HEK293 (cell line): ENCODE results near the gene ZNF410.

ENCODE experiments used
- CTCF ChIA-PET: fragments of 350-600 bp; formaldehyde crosslinking; extraction: SDS; loops from one replicate; lab custom pipeline; 2021; ENCODE audit warnings: antibody characterized with exemption; lab: Yijun Ruan, JAX
- POLR2A ChIA-PET: fragments of 300-600 bp; formaldehyde crosslinking; extraction: SDS; loops from one replicate; lab custom pipeline; 2020; ENCODE audit warnings: antibody characterized with exemption, inconsistent platforms; lab: Yijun Ruan, JAX
- H3K27ac ChIP-seq: fragments of 200-500 bp; sonication (Bioruptor generic); 2 replicates; pipeline ENCODE4 v1.5.1; 2014; ENCODE audit warnings: low read depth, low read length, control low read depth, inconsistent platforms; ENCODE audit errors: extremely low read depth
- H3K36me3 ChIP-seq, 2 experiments: fragments of 200-500 bp in 1 of 2; sonication (Bioruptor generic) in 1 of 2; 1 replicate in 1 of 2; 2 replicates in 1 of 2; pipeline ENCODE4 v1.5.1; 2014 to 2017; ENCODE audit warnings: inconsistent platforms in 2 of 2, low read length in 2 of 2; ENCODE audit not compliant: control insufficient read depth in 2 of 2, insufficient read depth in 1 of 2
- H3K4me1 ChIP-seq: fragments of 200-500 bp; sonication (Bioruptor generic); 2 replicates; pipeline ENCODE4 v1.5.1; 2014; ENCODE audit warnings: mild to moderate bottlenecking, low read length, inconsistent platforms; ENCODE audit not compliant: control insufficient read depth, insufficient read depth
- H3K4me3 ChIP-seq: 2 replicates; pipeline ENCODE4 v1.5.1; 2011; ENCODE audit warnings: low read depth, mild to moderate bottlenecking, control low read depth, low read length, moderate library complexity
- H3K9me3 ChIP-seq: fragments of 200-500 bp; sonication (Bioruptor generic); 2 replicates; pipeline ENCODE4 v1.5.1; 2014; ENCODE audit warnings: low read depth, low read length, inconsistent platforms; ENCODE audit not compliant: control insufficient read depth, insufficient read depth
- KLF7 ChIP-seq: fragments of 450-650 bp; formaldehyde crosslinking; IDR thresholded peaks from 2 replicates; pipeline ENCODE4 v1.5.1; 2016; ENCODE audit warnings: missing biosample characterization, missing genetic modification characterization, borderline replicate concordance
- ZIC2 ChIP-seq: fragments of 450-650 bp; formaldehyde crosslinking; IDR thresholded peaks from 2 replicates; pipeline ENCODE4 v1.5.1; 2016; ENCODE audit warnings: missing biosample characterization, missing genetic modification characterization
- ZNF16 ChIP-seq: fragments of 450-650 bp; formaldehyde crosslinking; IDR thresholded peaks from 2 replicates; pipeline ENCODE4 v1.5.1; 2016; ENCODE audit warnings: low read depth, missing biosample characterization, missing genetic modification characterization
- ZNF169 ChIP-seq: fragments of 450-650 bp; formaldehyde crosslinking; IDR thresholded peaks from 2 replicates; pipeline ENCODE4 v1.5.1; 2016; ENCODE audit warnings: missing biosample characterization, missing genetic modification characterization
- ZNF223 ChIP-seq: fragments of 450-650 bp; formaldehyde crosslinking; IDR thresholded peaks from 2 replicates; pipeline ENCODE4 v1.5.1; 2016; ENCODE audit warnings: missing biosample characterization, missing genetic modification characterization
- ZNF239 ChIP-seq: fragments of 450-650 bp; formaldehyde crosslinking; IDR thresholded peaks from 2 replicates; pipeline ENCODE4 v1.5.1; 2016; ENCODE audit warnings: missing biosample characterization, missing genetic modification characterization
- ZNF350 ChIP-seq: fragments of 450-650 bp; formaldehyde crosslinking; IDR thresholded peaks from 2 replicates; pipeline ENCODE4 v1.5.0; 2017; ENCODE audit warnings: missing biosample characterization, mild to moderate bottlenecking, missing genetic modification characterization
- ZNF37A ChIP-seq: fragments of 450-650 bp; IDR thresholded peaks from 2 replicates; pipeline ENCODE4 v1.5.1; 2018; ENCODE audit warnings: missing biosample characterization, missing genetic modification characterization
- ZNF514 ChIP-seq: fragments of 450-650 bp; formaldehyde crosslinking; IDR thresholded peaks from 2 replicates; pipeline ENCODE4 v1.5.1; 2016; ENCODE audit warnings: missing biosample characterization, missing genetic modification characterization
- ZNF558 ChIP-seq: fragments of 450-650 bp; formaldehyde crosslinking; IDR thresholded peaks from 2 replicates; pipeline ENCODE4 v1.5.1; 2016; ENCODE audit warnings: missing biosample characterization, missing genetic modification characterization
- ZNF776 ChIP-seq: fragments of 450-650 bp; formaldehyde crosslinking; IDR thresholded peaks from 2 replicates; pipeline ENCODE4 v1.5.0; 2017; ENCODE audit warnings: missing biosample characterization, missing genetic modification characterization, borderline replicate concordance
- ZSCAN16 ChIP-seq: fragments of 450-650 bp; formaldehyde crosslinking; IDR thresholded peaks from 2 replicates; pipeline ENCODE4 v1.5.1; 2016; ENCODE audit warnings: missing biosample characterization, missing genetic modification characterization
- TF ChIP-seq, protein P1 (sequence below): fragments of 450-650 bp; formaldehyde crosslinking; IDR thresholded peaks from 2 replicates; pipeline ENCODE4 v1.5.1; 2016; ENCODE audit warnings: missing biosample characterization, missing genetic modification characterization, low read depth
- TF ChIP-seq, protein P2 (sequence below): fragments of 450-650 bp; formaldehyde crosslinking; IDR thresholded peaks from 2 replicates; pipeline ENCODE4 v1.5.0; 2017; ENCODE audit warnings: missing biosample characterization, missing genetic modification characterization, borderline replicate concordance
- TF ChIP-seq, protein P3 (sequence below): fragments of 450-650 bp; formaldehyde crosslinking; optimal IDR thresholded peaks from 2 replicates; pipeline ENCODE3; 2016; ENCODE audit warnings: missing biosample characterization, mild to moderate bottlenecking, missing genetic modification characterization
- TF ChIP-seq, protein P4 (sequence below): fragments of 450-650 bp; formaldehyde crosslinking; IDR thresholded peaks from 2 replicates; pipeline ENCODE4 v1.5.1; 2016; ENCODE audit warnings: missing biosample characterization, missing genetic modification characterization
- TF ChIP-seq, protein P5 (sequence below): fragments of 450-650 bp; formaldehyde crosslinking; IDR thresholded peaks from 2 replicates; pipeline ENCODE4 v1.5.1; 2016; ENCODE audit warnings: missing biosample characterization, missing genetic modification characterization
- TF ChIP-seq, protein P6 (sequence below): sonication (generic); formaldehyde crosslinking; IDR thresholded peaks from 2 replicates; pipeline ENCODE4 v1.8.1; 2022; ENCODE audit warnings: mild to moderate bottlenecking, moderate library complexity, missing genetic modification reagents

The ZNF410 gene

DNA sequence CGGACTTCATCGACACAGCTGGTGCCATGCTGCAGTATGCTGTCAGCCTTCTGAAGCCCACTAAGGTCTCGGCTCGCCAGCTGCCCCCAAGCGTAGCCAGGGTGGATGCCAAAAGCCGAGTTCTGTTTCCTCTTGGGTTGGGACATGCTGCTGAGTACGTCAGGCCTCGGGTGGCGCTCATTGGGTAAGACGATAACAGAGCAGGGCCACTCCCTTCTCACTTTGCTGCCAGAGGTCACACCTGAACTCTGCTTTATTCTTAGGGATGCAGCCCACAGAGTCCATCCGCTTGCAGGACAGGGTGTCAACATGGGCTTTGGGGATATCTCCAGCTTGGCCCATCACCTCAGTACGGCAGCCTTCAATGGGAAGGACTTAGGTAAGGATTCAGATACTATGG lies 74.5 kb downstream of the ZNF410 start:
- Histone ChIP-seq H3K36me3 (peaks cover 64 to 78% of the 10 kb centered on the region in 2 experiments), H3K9me3 (no peaks in the 10 kb centered on the region), H3K4me3 (no peak overlapping the region), H3K27ac (no peak overlapping the region), H3K4me1 (no peaks in the 10 kb centered on the region)
- ChIA-PET CTCF (no interaction called here), POLR2A (interaction anchor here (1.3 kb wide), 1 partner anchor 9 kb away, joined by 3 read pairs; no protein-coding TSS in a partner anchor)
- TF ChIP-seq ZNF16 (tag by site-specific recombination) (no peak), ZNF37A (tag by site-specific recombination) (no peak), ZIC2 (tag by site-specific recombination) (no peak), ZNF169 (tag by site-specific recombination) (no peak), KLF7 (no peak), ZSCAN16 (tag by site-specific recombination) (no peak), ZNF350 (tag by site-specific recombination) (no peak), ZNF558 (no peak), ZNF223 (tag by site-specific recombination) (no peak), ZNF514 (no peak)
- TF ChIP-seq, protein P1, sequence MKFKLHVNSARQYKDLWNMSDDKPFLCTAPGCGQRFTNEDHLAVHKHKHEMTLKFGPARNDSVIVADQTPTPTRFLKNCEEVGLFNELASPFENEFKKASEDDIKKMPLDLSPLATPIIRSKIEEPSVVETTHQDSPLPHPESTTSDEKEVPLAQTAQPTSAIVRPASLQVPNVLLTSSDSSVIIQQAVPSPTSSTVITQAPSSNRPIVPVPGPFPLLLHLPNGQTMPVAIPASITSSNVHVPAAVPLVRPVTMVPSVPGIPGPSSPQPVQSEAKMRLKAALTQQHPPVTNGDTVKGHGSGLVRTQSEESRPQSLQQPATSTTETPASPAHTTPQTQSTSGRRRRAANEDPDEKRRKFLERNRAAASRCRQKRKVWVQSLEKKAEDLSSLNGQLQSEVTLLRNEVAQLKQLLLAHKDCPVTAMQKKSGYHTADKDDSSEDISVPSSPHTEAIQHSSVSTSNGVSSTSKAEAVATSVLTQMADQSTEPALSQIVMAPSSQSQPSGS (tag by site-specific recombination), result no peak
- TF ChIP-seq, protein P2, sequence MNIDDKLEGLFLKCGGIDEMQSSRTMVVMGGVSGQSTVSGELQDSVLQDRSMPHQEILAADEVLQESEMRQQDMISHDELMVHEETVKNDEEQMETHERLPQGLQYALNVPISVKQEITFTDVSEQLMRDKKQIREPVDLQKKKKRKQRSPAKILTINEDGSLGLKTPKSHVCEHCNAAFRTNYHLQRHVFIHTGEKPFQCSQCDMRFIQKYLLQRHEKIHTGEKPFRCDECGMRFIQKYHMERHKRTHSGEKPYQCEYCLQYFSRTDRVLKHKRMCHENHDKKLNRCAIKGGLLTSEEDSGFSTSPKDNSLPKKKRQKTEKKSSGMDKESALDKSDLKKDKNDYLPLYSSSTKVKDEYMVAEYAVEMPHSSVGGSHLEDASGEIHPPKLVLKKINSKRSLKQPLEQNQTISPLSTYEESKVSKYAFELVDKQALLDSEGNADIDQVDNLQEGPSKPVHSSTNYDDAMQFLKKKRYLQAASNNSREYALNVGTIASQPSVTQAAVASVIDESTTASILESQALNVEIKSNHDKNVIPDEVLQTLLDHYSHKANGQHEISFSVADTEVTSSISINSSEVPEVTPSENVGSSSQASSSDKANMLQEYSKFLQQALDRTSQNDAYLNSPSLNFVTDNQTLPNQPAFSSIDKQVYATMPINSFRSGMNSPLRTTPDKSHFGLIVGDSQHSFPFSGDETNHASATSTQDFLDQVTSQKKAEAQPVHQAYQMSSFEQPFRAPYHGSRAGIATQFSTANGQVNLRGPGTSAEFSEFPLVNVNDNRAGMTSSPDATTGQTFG, result no peak
- TF ChIP-seq, protein P3, sequence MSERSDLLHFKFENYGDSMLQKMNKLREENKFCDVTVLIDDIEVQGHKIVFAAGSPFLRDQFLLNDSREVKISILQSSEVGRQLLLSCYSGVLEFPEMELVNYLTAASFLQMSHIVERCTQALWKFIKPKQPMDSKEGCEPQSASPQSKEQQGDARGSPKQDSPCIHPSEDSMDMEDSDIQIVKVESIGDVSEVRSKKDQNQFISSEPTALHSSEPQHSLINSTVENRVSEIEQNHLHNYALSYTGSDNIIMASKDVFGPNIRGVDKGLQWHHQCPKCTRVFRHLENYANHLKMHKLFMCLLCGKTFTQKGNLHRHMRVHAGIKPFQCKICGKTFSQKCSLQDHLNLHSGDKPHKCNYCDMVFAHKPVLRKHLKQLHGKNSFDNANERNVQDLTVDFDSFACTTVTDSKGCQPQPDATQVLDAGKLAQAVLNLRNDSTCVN (tag by site-specific recombination), result no peak
- TF ChIP-seq, protein P4, sequence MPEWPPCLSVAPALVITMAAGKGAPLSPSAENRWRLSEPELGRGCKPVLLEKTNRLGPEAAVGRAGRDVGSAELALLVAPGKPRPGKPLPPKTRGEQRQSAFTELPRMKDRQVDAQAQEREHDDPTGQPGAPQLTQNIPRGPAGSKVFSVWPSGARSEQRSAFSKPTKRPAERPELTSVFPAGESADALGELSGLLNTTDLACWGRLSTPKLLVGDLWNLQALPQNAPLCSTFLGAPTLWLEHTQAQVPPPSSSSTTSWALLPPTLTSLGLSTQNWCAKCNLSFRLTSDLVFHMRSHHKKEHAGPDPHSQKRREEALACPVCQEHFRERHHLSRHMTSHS, result no peak
- TF ChIP-seq, protein P5, sequence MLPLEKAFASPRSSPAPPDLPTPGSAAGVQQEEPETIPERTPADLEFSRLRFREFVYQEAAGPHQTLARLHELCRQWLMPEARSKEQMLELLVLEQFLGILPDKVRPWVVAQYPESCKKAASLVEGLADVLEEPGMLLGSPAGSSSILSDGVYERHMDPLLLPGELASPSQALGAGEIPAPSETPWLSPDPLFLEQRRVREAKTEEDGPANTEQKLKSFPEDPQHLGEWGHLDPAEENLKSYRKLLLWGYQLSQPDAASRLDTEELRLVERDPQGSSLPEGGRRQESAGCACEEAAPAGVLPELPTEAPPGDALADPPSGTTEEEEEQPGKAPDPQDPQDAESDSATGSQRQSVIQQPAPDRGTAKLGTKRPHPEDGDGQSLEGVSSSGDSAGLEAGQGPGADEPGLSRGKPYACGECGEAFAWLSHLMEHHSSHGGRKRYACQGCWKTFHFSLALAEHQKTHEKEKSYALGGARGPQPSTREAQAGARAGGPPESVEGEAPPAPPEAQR (tag by site-specific recombination), result no peak
- TF ChIP-seq, protein P6, sequence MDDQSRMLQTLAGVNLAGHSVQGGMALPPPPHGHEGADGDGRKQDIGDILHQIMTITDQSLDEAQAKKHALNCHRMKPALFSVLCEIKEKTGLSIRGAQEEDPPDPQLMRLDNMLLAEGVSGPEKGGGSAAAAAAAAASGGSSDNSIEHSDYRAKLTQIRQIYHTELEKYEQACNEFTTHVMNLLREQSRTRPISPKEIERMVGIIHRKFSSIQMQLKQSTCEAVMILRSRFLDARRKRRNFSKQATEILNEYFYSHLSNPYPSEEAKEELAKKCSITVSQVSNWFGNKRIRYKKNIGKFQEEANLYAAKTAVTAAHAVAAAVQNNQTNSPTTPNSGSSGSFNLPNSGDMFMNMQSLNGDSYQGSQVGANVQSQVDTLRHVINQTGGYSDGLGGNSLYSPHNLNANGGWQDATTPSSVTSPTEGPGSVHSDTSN (CRISPR knock-in tag), result no peak

DNA sequence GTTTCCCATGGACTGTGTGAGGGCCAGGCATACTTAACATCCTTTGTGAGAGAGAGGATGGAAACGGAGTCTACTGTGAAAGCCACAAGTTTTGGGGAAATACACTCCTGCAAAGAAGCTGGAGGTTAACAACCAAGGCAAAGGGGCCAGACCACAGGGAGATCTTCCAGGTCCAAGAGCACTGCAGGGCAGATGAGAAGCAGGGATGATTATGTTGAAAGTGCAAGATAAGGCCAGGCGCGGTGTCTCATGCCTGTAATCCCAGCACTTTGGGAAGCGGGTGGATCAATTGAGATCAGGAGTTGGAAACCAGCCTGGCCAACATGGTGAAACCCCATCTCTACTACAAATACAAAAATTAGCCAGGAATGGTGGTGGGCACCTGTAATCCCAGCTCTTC lies 78.6 kb downstream of the ZNF410 start:
- no peak for TF ChIP-seq ZNF239 (tag by site-specific recombination)
- no peak for TF ChIP-seq ZNF776 (tag by site-specific recombination)
- H3K27ac ChIP-seq, result no peak overlapping the region
- H3K9me3 ChIP-seq, result no peaks in the 10 kb centered on the region
- no peaks in the 10 kb centered on the region for H3K4me1 ChIP-seq
- H3K4me3 ChIP-seq, result no peak overlapping the region
- peaks cover 36 to 57% of the 10 kb centered on the region in 2 experiments for H3K36me3 ChIP-seq
- ChIA-PET CTCF (no interaction called here), POLR2A (no interaction called here)
